ENCODE measurements around the gene PARD3B. TPM values are rescaled to one million over a fixed set of nuclear protein-coding genes. Genes with fewer than 3 reads are reported as not detected.

Gene PARD3B
- total RNA-seq, 1 experiment from 2014 or later: 7.6 TPM

GRCh38 chr2:204860274-204860673 lies 315.0 kb downstream of the PARD3B start:
- ChIA-PET POLR2A (ENCODE audit: low non-redundant PET) (no interaction called here), CTCF (interaction anchor here (0.7 kb wide), 1 partner anchor 212 kb away, joined by 3 read pairs; no protein-coding TSS in a partner anchor)
- no peaks in the 10 kb centered on the region for H3K4me1 ChIP-seq (ENCODE audit: insufficient read depth, low read length, poor library complexity, severe bottlenecking)
- no TSS peak for BruUV-seq (replicated peaks)
- H3K4me3 ChIP-seq (ENCODE audit: low read depth, low read length, poor library complexity, severe bottlenecking): no peak overlapping the region
- no peaks in the 10 kb centered on the region for H3K27me3 ChIP-seq (replicated peaks; ENCODE audit: insufficient read depth, low read depth, low read length, poor library complexity)
- no peak for TF ChIP-seq CTCF (conservative IDR thresholded peaks at IDR 0.05; ENCODE audit: low read depth, low read length)
- TF ChIP-seq EZH2 (IDR thresholded peaks at IDR 0.05; ENCODE audit: borderline replicate concordance, low read depth, low read length, poor library complexity, severe bottlenecking): no peak
- no peak for DNase-seq (ENCODE audit: low spot score)
- H3K27ac ChIP-seq (ENCODE audit: low read depth, low read length, poor library complexity, severe bottlenecking): no peak overlapping the region
- H3K9me3 ChIP-seq (ENCODE audit: low read depth, low read length, poor library complexity, severe bottlenecking): no peaks in the 10 kb centered on the region
- H3K36me3 ChIP-seq (ENCODE audit: insufficient read depth, low read length, poor library complexity, severe bottlenecking): no peaks in the 10 kb centered on the region
- intact Hi-C loops (cut with micrococcal nuclease; ENCODE audit: unreplicated experiment): loop anchor here (10.0 kb wide), 2 partner anchors 535 to 715 kb away; no protein-coding TSS in a partner anchor

GRCh38 chr2:204862809-204863208 lies 317.5 kb downstream of the PARD3B start:
- no TSS peak for BruUV-seq (replicated peaks)
- CTCF ChIA-PET: no interaction called here
- DNase-seq (ENCODE audit: low spot score): no peak
- H3K4me3 ChIP-seq (ENCODE audit: low read depth, low read length, poor library complexity, severe bottlenecking): no peak overlapping the region
- H3K4me1 ChIP-seq (ENCODE audit: insufficient read depth, low read length, poor library complexity, severe bottlenecking): no peaks in the 10 kb centered on the region
- POLR2A ChIA-PET (ENCODE audit: low non-redundant PET): interaction anchor here (0.6 kb wide), 1 partner anchor 953 kb away, joined by 4 read pairs; no protein-coding TSS in a partner anchor
- no peak overlapping the region for H3K27ac ChIP-seq (ENCODE audit: low read depth, low read length, poor library complexity, severe bottlenecking)
- no peaks in the 10 kb centered on the region for H3K9me3 ChIP-seq (ENCODE audit: low read depth, low read length, poor library complexity, severe bottlenecking)
- H3K27me3 ChIP-seq (replicated peaks; ENCODE audit: insufficient read depth, low read depth, low read length, poor library complexity): no peaks in the 10 kb centered on the region
- TF ChIP-seq EZH2 (IDR thresholded peaks at IDR 0.05; ENCODE audit: borderline replicate concordance, low read depth, low read length, poor library complexity, severe bottlenecking) (no peak), CTCF (conservative IDR thresholded peaks at IDR 0.05; ENCODE audit: low read depth, low read length) (no peak)
- intact Hi-C loops (cut with micrococcal nuclease; ENCODE audit: unreplicated experiment): loop anchor here (10.0 kb wide), 2 partner anchors 538 to 718 kb away; no protein-coding TSS in a partner anchor
- no peaks in the 10 kb centered on the region for H3K36me3 ChIP-seq (ENCODE audit: insufficient read depth, low read length, poor library complexity, severe bottlenecking)

- no peaks in the 10 kb centered on the region for H3K36me3 ChIP-seq (ENCODE audit: insufficient read depth, low read length, poor library complexity, severe bottlenecking)
- H3K27me3 ChIP-seq (replicated peaks; ENCODE audit: insufficient read depth, low read depth, low read length, poor library complexity): no peaks in the 10 kb centered on the region
- DNase-seq (ENCODE audit: low spot score): no peak
- TF ChIP-seq EZH2 (IDR thresholded peaks at IDR 0.05; ENCODE audit: borderline replicate concordance, low read depth, low read length, poor library complexity, severe bottlenecking): no peak
- TF ChIP-seq CTCF (conservative IDR thresholded peaks at IDR 0.05; ENCODE audit: low read depth, low read length): no peak
- no peak overlapping the region for H3K4me3 ChIP-seq (ENCODE audit: low read depth, low read length, poor library complexity, severe bottlenecking)
- POLR2A ChIA-PET (ENCODE audit: low non-redundant PET): interaction anchor here (0.6 kb wide), 1 partner anchor 954 kb away, joined by 4 read pairs; no protein-coding TSS in a partner anchor
- no peaks in the 10 kb centered on the region for H3K9me3 ChIP-seq (ENCODE audit: low read depth, low read length, poor library complexity, severe bottlenecking)
- H3K27ac ChIP-seq (ENCODE audit: low read depth, low read length, poor library complexity, severe bottlenecking): no peak overlapping the region
- H3K4me1 ChIP-seq (ENCODE audit: insufficient read depth, low read length, poor library complexity, severe bottlenecking): no peaks in the 10 kb centered on the region
- intact Hi-C loops (cut with micrococcal nuclease; ENCODE audit: unreplicated experiment): loop anchor here (10.0 kb wide), 2 partner anchors 539 to 719 kb away; no protein-coding TSS in a partner anchor
- BruUV-seq (replicated peaks): no TSS peak
- CTCF ChIA-PET: no interaction called here
Observed at GRCh38 chr2:204863336-204863735, 318.1 kb downstream of the PARD3B start.

Measured in A673 (cell line).